ENCODE measurements around the gene NCAPH2. TPM values are rescaled to one million over a fixed set of nuclear protein-coding genes. Genes with fewer than 3 reads are reported as not detected.

Gene NCAPH2
- total and polyA plus RNA-seq, 9 of the 15 experiments (the other 6 are each of a cell fraction or from before 2014, with no cell fraction given), result 3.6 to 88.6 (median 32.4) TPM

GRCh38 chr22:50467341-50467740 is 40.7 kb upstream of the NCAPH2 start:
- intact Hi-C loops (cut with micrococcal nuclease), result no loop called here
- H3K27me3 ChIP-seq (ENCODE audit: control insufficient read depth in 2 of 2, insufficient read depth in 2 of 2, low read length in 2 of 2), result no peaks in the 10 kb centered on the region
- H2AFZ ChIP-seq (ENCODE audit: low read depth, low read length), result no peak overlapping the region
- no TSS peak for BruUV-seq (replicated peaks)
- CTCF ChIA-PET (ENCODE audit: low intra/inter-chr PET ratio), result no interaction called here
- peaks cover 4% of the 10 kb centered on the region for H3K9me1 ChIP-seq (ENCODE audit: control insufficient read depth, insufficient read depth, low read length)
- H3K4me2 ChIP-seq (ENCODE audit: insufficient read depth, low read length), result no peak overlapping the region
- POLR2A ChIA-PET, result interaction anchor here (0.9 to 1.0 kb wide), 2 partner anchors 16 to 17 kb away, joined by 3 read pairs; no protein-coding TSS in a partner anchor
- H4K20me1 ChIP-seq (replicated peaks; ENCODE audit: control insufficient read depth, insufficient read depth, low read length), result peaks cover 20% of the 10 kb centered on the region
- DNase-seq (ENCODE audit: extremely low read depth in 1 of 4, low spot score in 3 of 4), result no peak
- peaks cover 37% of the 10 kb centered on the region for H3K79me2 ChIP-seq (ENCODE audit: control insufficient read depth, insufficient read depth, low read length)
- H3K9ac ChIP-seq (ENCODE audit: insufficient read depth in 1 of 2, low read depth in 2 of 2, low read length in 2 of 2), result no peak overlapping the region
- ATAC-seq, result no peak
- no peak overlapping the region for H3K4me3 ChIP-seq
- no peaks in the 10 kb centered on the region for H3K9me3 ChIP-seq (replicated peaks; ENCODE audit: control insufficient read depth, insufficient read depth, low read depth, low read length)
- WGBS (ENCODE audit: insufficient coverage, low coverage, missing lambda C conversion rate), result 88% methylated on average over 8 of the region's 24 CpGs
- peaks cover 16 to 25% of the 10 kb centered on the region in 2 experiments for H3K4me1 ChIP-seq (replicated peaks in 1 of 2; ENCODE audit: control insufficient read depth in 2 of 2, insufficient read depth in 2 of 2, low read length in 2 of 2)
- TF ChIP-seq DACH1 (IDR thresholded peaks at IDR 0.05; ENCODE audit: partially characterized antibody) (no peak), NR1H2 (CRISPR knock-in tag; IDR thresholded peaks at IDR 0.05) (no peak), CC2D1A (IDR thresholded peaks at IDR 0.05) (no peak), KHSRP (IDR thresholded peaks at IDR 0.05) (no peak), ARID3B (CRISPR knock-in tag; IDR thresholded peaks at IDR 0.05; ENCODE audit: borderline replicate concordance) (no peak), MAFF (IDR thresholded peaks at IDR 0.05; ENCODE audit: low read length) (no peak), CCAR2 (IDR thresholded peaks at IDR 0.05; ENCODE audit: low read depth, low read length) (no peak), CHAMP1 (IDR thresholded peaks at IDR 0.05) (no peak), ZNF224 (CRISPR knock-in tag; IDR thresholded peaks at IDR 0.05) (no peak), CREB1 (IDR thresholded peaks at IDR 0.05) (no peak), CREB1 (CRISPR knock-in tag; IDR thresholded peaks at IDR 0.05) (no peak), MEIS2 (IDR thresholded peaks at IDR 0.05; ENCODE audit: partially characterized antibody) (no peak), ZNF764 (CRISPR knock-in tag; IDR thresholded peaks at IDR 0.05; ENCODE audit: low read depth) (no peak), RAD21 (CRISPR knock-in tag; conservative IDR thresholded peaks at IDR 0.05 in 1 of 2, IDR thresholded peaks at IDR 0.05 in 1 of 2) (no peak), SIX5 (IDR thresholded peaks at IDR 0.05; ENCODE audit: borderline replicate concordance in 1 of 2, insufficient read depth in 1 of 2, low read depth in 1 of 2, low read length in 2 of 2) (no peak), MAX (CRISPR knock-in tag; IDR thresholded peaks at IDR 0.05) (no peak), DLX4 (CRISPR knock-in tag; IDR thresholded peaks at IDR 0.05) (no peak), POU5F1 (IDR thresholded peaks at IDR 0.05; ENCODE audit: borderline replicate concordance, low read depth, low read length, partially characterized antibody) (no peak), GATAD2A (IDR thresholded peaks at IDR 0.05) (no peak)
- H3K27ac ChIP-seq (ENCODE audit: extremely low read depth, low read depth, low read length), result no peak overlapping the region
- FAIRE-seq, result no peak
- H3K36me3 ChIP-seq (ENCODE audit: control insufficient read depth, insufficient read depth, low read length), result peaks cover 33% of the 10 kb centered on the region; the same call in 1 of the 3 replicates
- in situ Hi-C loops (cut with MboI), result no loop called here
